Epithelial cell of esophagus (primary cell): ENCODE results near the gene TCF7L1.

Experiments
- DNase-seq: peaks from one replicate; pipeline ENCODE4 v3.0.0; 2010; ENCODE audit warnings: low read depth
- H3K4me3 ChIP-seq: 2 replicates; pipeline ENCODE4 v1.5.1; 2011; ENCODE audit warnings: mild to moderate bottlenecking, low read length, control low read depth
- CTCF ChIP-seq: IDR thresholded peaks from 2 replicates; pipeline ENCODE4 v1.5.1; 2011; ENCODE audit warnings: low read depth, mild to moderate bottlenecking, low read length, control low read depth, inconsistent platforms; ENCODE audit not compliant: insufficient read depth; ENCODE audit errors: missing control alignments

TCF7L1 gene

DNA sequence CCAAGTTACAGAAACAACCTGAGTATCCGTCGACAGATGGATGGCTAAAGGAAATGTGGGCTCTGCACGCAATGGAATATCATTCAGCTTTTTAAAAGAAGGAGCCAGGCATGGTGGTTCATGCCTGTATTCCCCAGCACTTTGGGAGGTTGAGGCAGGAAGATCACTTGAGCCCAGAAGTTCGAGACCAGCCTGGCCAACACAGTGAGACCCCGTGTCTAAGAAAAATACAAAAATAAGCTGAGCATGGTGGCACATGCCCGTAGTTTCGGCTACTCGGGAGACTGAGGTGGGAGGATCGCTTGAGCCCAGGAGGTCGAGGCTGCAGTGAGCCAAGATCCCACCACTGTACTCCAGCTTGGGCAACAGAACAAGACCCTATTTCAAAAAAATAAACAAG lies 34.3 kb downstream of the TCF7L1 start:
- no peak for TF ChIP-seq CTCF
- DNase-seq: no peak
- H3K4me3 ChIP-seq: no peak overlapping the region

DNA sequence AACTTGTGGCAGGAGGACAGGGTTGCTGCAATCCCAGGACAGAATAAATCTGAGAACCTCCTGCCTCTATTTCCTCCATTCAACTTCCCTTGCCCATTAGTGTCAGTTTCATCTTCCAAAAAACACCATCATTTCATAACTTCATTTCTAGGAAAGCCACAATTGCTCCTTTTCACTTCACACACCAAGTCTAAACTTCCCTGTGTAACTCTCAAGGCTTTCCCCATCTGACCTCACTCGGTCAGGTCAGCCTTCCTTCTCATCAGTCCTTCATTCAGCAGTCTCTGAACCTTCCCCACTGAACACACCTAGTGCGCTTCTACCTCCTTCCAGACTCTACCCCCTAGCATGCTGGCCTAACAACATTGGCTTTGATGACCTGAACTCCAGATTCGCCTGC lies 35.8 kb downstream of the TCF7L1 start:
- DNase-seq: no peak
- no peak for TF ChIP-seq CTCF
- H3K4me3 ChIP-seq: no peak overlapping the region

- DNase-seq: no peak
- TF ChIP-seq CTCF: no peak
- no peak overlapping the region for H3K4me3 ChIP-seq
These were observed 36.4 kb downstream of the TCF7L1 start for GRCh38 chr2:85169581-85169980.

GRCh38 chr2:85170938-85171475 lies 37.8 kb downstream of the TCF7L1 start:
- no peak overlapping the region for H3K4me3 ChIP-seq
- TF ChIP-seq CTCF: no peak
- DNase-seq: no peak

DNA sequence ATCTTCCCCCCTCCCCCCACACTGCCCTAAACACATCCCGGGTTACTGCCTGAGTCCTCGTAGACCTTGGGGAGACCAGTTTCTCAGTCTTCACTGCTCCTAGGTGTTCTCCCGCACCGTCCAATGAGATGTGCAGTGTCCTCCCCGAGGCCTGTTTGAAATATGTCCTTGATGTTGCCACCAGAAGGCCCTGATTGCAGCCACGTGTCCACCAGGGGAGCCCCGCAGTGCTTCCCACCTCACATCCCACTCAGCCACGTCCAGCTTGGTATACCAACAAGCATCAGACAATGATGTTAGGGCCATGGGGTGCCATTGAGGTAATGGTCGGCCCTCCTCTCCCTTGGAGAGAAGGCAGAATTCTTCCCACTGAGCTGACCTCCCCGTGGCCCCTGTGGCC lies 38.7 kb downstream of the TCF7L1 start:
- H3K4me3 ChIP-seq: no peak overlapping the region
- no peak for TF ChIP-seq CTCF
- no peak for DNase-seq

GRCh38 chr2:85173909-85174308 lies 40.7 kb downstream of the TCF7L1 start:
- no peak for DNase-seq
- TF ChIP-seq CTCF: no peak
- no peak overlapping the region for H3K4me3 ChIP-seq

DNA sequence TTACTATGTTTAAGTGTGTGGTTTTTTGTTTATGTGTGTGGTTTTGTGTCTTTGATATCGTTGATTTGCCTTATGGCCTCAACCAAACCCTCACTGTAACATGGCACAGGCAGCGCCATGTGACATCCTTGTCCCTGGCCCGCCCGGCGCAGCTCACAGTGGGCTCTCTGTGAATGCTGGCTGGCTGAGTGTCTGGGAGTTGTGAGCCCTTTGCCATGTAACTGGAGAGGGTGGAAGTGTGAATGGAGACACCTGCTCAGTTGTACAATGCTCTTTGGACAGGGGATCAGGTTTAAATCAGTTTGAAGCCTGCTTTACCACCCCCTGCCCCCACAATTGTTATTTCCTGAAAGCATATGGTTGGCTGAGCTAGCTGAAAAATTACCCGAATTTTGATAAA lies 41.8 kb downstream of the TCF7L1 start:
- no peak overlapping the region for H3K4me3 ChIP-seq
- DNase-seq: no peak
- no peak for TF ChIP-seq CTCF
